HK-2 (cell line): ENCODE results near the gene GDE1.
A peak's percentile ranks its signal among the peaks of the same experiment; 100 is the strongest.
"Not testable (repeated sequence)": the region's sequence is repeated elsewhere in the genome, so short reads cannot be mapped to it uniquely, and the experiment has no call there.

ENCODE experiments used
- DNase-seq: peaks from one replicate; pipeline ENCODE4 v3.0.0-alpha.2; 2018; ENCODE audit not compliant: unreplicated experiment

Gene GDE1, protein sequence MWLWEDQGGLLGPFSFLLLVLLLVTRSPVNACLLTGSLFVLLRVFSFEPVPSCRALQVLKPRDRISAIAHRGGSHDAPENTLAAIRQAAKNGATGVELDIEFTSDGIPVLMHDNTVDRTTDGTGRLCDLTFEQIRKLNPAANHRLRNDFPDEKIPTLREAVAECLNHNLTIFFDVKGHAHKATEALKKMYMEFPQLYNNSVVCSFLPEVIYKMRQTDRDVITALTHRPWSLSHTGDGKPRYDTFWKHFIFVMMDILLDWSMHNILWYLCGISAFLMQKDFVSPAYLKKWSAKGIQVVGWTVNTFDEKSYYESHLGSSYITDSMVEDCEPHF

DNA sequence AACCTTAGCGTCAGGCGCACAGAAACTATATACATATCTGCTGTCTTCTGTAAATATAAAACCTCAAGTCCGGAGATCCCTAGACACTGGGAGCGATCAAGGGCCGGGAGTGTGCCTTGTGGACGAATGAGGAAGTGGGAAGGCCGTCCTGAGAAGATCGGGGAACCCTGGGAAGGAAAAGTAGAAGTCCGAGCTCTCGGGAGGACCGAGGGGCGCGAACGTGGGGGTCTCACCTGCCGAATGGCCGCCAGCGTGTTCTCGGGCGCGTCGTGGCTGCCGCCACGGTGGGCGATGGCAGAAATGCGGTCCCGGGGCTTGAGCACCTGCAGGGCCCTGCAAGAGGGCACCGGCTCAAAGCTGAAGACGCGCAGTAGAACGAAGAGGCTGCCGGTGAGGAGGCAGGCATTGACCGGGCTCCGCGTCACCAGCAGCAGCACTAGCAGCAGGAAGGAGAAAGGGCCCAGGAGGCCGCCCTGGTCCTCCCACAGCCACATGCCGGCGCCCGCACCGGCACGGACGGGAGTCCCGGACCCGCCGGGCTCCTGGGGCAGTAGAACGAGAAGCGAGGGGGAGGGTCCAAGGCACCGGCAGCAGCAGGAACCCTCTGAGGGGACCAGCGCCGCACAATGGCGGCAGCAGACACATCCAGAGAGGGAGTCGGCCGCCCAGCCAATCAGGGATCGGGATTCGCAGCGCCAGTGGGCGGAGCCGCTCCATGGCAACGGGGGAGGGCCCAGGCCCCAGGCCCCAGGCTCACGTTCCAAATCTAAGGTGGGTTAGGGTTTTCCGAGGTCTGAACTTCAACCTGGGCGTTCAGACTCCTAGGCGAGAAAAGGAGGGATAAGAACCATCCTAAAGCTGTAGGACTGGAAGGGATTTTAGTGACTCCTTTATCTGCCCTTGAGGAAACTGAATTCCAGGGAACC lies at the start of gene GDE1:
TSS of gene GDE1 (minus strand) at position 628 of the 926 bp plus-strand sequence. CDS start at position 494, 134 bp downstream.
- peak; percentile 84 for DNase-seq

- no peak for DNase-seq
Observed at GRCh38 chr16:19567560-19567959, 45.7 kb upstream of the GDE1 start.

DNA sequence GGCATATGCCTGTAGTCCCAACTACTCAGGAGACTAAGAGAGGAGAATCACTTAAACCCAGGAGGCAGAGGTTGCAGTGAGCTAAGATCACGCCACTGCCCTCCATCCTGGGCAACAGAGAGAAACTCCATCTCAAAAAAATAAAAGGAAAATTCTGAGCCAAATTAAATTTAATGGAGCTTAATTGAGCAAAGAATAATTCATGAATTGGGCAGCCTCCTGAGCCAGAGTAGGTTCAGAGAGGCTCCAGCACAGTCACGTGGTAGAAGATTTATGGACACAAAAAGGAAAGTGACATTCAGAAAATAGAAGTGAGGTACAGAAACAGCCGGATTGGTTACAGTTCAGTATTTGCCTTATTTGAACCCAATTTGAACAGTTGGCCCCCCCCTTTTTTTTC lies 44.5 kb upstream of the GDE1 start:
- DNase-seq = no peak

DNA sequence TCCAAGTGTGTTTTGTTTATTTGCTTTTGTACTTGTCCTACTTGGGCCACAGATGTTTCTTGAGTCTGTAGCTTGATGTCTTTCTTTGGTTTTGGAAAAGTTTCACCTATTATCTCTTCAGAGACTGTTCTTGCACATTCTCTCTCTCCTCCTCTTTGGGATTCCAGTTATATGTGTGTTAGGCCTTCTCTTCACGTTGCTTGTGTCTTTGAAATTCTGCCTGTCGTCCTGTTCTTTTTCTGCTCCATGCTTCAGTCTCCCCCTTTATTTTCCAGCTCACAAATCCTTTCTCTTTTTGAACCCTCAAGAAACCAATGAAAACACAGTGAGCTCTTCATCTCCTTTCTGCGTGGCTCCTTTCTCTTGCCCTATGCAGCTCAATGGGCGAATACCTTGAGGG lies 41.5 kb upstream of the GDE1 start:
- DNase-seq = no peak

DNA sequence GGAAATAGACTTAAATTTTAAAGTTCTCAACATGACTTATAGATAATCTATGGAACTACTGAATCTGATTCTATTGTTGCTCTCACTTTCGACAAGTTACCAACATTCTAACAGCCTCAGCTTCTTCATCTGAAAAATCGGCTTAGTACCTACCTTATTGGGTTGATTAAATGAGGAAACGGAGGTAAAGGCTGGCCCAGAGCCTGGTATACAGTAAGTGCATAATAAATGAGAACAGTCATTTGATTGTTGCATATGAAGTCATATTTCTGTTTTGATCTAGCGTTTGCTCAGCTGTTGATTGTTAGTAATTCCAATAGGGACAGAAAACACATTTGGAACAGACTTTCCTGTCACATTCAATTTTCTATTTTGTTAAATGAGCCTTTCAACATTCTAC lies 38.2 kb upstream of the GDE1 start:
- DNase-seq = no peak

DNA sequence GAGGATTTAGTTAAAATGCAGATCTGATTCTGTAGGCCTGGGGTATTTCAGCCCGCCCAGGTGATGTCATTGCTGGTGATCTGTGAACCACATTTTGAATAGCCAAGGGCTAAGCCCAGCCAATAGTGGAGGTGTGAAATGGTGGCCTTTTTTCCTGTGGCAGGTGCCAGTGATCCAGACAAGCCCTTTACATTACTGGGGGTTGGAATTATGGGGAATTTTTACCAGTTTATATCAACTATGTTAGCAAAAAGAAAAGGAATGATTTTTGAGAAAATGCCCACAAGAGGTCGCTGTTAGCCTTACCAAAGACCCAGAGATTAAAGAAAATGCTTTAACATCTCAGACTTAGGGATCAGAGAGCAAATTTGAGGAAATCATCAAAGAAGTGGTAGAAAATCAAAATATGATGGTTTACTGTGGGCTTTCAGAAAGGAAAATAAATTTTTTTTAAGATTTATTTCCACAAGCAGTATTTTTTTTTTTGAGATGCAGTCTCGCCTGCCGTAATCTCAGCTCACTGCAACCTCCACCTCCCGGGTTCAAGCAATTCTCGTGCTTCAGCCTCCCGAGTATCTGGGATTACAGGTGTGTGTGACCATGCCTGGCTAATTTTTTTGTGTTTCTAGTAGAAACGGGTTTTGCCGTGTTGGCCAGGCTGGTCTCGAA lies 37.5 kb upstream of the GDE1 start:
- DNase-seq = no peak

DNA sequence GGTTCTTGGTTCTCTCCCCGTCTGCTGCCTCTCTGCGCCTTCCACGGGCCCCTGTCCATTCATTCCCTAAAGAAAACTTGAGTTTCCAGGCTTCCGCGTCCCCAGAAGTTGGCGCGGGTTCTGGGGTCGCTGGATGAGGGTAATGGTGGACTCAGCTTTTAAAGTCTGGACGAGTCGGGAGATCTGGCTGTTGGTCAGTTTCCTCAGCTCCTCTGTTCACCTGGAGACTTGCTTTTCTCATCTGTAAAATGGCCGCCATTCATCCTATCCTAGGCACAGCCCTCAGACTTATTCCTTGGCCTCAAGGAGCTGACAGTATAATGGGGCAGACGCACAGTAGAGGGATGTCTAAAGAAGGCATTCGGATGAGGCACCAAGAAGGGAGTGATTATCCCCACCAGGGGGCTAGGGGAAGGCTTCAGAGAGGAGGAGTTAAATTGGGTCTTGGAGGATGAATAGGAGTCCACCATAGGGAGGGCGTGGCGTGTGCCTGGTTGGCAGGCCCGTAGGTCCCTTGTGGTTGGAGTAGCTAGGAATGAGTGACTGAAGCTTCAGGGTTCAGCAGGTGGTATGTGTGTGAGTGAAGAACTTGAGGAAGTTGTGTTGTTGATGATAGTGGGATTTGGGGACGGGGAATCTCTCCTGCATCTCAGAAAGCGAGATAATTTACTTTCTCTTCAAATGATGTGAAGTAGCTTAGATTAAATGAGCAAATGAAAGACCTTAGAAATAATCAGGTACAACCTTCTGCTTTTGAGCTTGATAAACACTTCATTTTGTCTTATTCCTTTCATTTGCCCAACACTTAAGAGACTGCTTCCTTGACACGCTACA lies 34.3 kb upstream of the GDE1 start:
- no peak for DNase-seq

DNA sequence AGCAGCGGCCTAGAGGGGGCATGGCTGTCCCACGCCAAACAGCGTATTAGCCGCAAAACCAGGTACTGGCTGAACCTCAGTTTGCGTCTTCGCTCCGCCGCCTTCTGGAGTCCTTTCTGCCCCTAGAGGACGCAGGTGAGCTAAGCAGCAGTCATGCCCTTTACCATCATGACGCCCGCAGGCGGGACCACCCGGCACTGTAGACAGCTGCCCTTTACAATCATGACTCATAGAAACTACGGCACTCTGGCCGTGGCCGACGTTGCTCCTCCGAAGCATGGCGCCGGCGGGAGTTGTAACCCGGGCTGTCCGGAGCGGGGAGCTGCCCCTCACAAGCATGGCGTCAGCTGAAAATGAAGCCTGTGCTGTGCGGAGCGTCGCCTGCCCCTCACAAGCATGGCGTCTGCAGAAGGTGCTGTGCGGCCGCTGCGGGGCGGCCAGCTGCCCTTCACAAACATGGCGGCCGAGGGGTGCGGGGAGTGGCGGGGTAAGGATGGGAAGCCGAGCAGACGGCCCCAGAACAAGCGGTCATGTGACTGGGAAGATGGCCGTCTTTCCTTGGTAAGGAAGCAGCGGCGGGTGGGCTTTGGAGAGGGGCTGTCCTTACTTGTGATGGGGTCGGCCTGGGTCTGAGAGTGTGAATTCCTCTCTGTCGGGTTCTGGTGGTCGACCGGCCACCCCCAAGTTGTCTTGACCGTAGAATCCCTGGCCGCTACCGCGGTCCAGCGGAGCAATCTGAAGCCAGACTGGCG lies 33.5 kb upstream of the GDE1 start, which contains the start of gene VPS35L:
TSS of gene VPS35L (plus strand) at position 518 of the 752 bp plus-strand sequence. CDS start at position 545, 27 bp downstream.
- no peak for DNase-seq

- no peak for DNase-seq
Observed at GRCh38 chr16:19549673-19550072, 27.8 kb upstream of the GDE1 start.

DNA sequence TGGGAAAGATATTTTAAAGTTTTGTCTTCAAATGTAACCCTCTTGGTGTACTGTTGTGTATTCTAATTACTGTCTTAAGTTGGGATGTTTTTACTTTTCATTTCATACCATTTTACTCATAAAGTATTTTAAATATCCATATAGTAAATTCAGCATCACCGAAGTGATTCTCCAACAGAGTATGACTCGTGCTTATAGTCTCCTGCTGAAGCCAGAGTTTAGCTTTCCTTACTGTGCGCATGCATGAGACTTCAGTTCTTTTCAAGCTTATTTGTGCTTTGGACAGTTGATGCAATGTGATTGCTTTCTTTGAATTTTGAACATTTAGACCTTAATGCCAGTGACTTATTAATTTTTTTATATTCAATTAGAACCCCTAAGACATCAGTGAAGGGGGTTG lies 26.2 kb upstream of the GDE1 start:
- no peak for DNase-seq

DNA sequence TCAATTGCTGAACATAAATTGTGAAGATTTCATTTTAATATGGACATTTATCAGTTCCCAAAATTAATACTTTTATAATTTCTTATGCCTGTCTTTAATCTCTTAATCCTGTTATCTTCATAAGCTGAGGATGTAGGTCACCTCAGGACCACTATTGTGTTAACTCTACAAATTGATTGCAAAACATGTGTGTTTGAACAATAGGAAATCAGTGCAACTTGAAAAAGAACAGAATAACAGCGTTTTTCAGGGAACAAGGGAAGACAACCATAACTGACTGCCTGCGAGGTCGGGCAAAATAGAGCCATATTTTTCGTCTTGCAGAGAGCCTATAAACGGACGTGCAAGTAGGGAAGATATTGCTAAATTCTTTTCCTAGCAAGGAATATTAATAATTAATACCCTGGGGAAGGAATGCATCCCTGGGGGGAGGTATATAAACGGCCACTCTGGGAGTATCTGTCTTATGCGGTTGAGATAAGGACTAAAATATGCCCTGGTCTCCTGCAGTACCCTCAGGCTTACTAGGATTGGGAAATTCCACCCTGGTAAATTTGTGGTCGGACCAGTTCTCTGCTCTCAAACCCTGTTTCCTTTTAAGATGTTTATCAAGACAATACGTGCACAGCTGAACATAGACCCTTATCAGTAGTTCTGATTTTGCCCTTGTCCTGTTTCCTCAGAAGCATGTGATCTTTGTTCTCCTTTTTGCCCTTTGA lies 21.5 kb upstream of the GDE1 start:
- DNase-seq = not testable (repeated sequence)

DNA sequence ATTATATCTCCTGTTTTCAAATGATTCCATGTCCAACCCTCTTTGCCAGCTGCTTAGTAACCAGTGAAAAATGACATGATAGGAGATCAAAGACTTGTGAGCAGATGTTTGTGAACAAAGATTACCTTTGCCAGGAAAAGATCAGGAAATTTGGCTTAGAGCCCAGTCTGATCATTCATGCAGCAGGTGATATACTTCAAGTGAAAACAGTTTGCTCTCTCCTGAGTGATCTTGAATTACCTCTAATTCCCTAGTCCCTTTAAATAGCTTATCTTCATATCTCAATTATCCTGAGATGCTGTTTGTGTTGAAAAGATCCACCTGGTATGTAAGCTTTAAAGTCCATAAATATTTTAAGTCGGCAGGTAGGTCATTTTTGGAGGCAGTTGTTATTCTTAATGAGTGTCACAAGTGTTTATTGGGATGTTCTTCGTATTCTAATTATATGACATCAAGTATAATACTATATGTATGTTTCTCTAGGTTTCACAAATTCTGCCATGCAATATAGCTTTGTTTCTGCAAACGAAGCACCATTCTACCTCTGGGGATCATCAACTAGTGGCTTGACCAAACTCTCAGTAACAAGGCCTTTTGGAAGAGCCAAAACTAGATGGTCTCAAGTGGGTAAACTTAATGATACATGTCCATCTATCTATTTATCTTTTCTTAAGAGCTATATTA lies 20.4 kb upstream of the GDE1 start:
- DNase-seq = no peak

- no peak for DNase-seq
Observed at GRCh38 chr16:19540241-19540970, 18.5 kb upstream of the GDE1 start.

- DNase-seq = no peak
Observed at GRCh38 chr16:19532601-19533000, 10.7 kb upstream of the GDE1 start.

DNA sequence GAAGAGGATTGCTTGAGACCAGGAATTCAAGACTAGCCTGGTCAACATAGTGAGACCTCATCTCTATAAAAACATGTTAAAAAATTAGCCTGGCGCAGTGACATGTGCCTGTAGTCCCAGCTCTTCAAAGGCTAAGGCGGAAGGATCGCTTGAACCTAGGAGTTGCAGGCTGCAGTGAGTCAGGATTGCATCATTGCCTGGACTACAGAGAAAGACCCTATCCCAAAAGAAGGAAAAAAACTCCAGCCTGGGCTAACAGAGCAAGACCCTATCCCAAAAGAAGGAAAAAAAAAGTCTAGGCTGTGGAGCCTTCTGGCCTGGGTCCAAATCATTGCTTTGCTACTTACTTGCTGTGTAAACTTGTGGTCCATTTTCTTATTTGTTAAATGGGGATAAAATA lies 6.8 kb upstream of the GDE1 start:
- DNase-seq = no peak

DNA sequence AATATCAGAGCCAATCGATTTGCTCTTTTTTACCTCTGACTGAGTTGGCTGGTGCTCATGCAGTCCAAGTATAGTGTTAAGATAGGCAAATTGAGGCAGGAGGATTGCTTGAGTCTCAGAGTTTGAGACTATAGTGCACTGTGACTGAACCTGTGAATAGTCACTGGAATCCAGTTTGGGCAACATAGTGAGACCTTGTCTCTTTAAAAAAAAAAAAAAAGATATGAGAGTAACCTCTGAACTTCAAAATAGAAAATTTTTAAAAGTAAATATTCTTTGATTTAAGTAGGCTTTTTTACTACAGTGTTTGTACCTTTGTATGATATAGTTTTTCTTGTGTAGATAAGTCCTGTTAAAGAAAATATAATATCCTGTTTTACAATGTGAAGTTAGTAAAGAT lies 5.3 kb upstream of the GDE1 start:
- no peak for DNase-seq

DNA sequence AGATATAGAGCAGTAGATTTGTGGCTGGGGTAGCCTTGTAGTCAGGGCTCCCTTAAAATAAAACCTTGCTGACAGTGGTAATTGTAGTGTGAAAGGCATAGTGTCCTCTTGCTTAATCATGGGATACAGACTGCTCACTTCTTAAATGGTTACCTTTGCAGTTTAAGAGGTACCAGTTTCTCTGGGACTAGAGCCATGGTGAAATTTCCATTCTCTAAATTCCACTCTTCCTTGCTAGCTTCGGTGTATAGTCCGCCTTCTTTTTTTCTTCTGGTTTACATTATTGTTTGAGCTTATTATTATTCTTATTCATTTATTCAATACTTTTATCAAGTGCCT lies 3.5 kb upstream of the GDE1 start:
- no peak for DNase-seq

GRCh38 chr16:19524616-19525384 lies 2.9 kb upstream of the GDE1 start:
- no peak for DNase-seq
